SH-SY5Y (cell line): ENCODE results near the gene COL20A1.

Experiments
- GATA2 ChIP-seq: IDR thresholded peaks from 2 replicates; pipeline ENCODE4 v1.6.1; 2011; ENCODE audit warnings: mild to moderate bottlenecking, low read depth, low read length
- GATA3 ChIP-seq: IDR thresholded peaks from 2 replicates; pipeline ENCODE4 v1.6.1; 2011; ENCODE audit warnings: low read depth, mild to moderate bottlenecking, low read length, moderate library complexity

COL20A1 gene

GRCh38 chr20:63288581-63289251 is 4.3 kb upstream of the COL20A1 start:
- TF ChIP-seq GATA3 = no peak
- no peak for TF ChIP-seq GATA2

DNA sequence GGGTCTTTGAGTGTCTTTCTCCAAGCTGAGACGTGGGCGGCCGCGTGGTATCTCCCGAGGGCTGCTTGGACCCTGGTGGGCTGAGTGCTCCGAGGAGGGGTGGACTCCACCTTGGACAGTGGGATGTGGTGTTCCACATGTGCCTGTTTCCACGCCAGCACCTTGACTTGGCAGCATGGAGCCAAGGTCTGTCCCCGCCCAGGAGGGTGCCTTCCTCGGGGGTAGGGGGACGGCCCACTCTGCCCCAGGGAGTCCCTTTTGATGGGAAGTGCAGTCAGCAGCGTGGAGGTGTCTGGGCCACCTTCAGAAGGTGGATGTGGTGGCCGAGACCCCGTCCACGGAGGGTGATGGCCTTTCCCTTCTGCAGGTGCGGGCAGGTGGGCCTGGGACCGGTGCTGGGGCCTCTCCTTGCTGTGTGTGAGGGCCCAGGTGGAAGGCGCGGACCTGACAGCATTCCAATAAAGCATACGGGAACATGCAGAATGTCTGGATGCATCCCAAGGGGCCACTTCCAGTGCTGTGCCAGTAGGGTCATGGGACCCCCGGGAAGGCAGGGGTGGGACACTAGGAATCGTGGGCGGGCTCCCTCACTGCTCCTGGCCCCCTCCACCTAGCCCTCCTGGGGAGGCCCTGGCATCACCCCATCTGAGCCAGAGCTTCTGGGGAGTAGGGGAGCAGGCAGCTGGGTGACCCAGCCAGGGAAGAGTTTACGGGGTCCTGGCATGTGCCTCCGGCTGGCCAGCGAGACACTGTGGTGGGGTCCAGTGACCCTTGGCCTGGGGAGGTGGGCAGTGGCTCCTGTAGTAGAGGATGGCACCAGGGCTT is 3.5 kb upstream of the COL20A1 start:
- TF ChIP-seq GATA2 = no peak
- no peak for TF ChIP-seq GATA3

- TF ChIP-seq GATA3 (no peak), GATA2 (no peak)
These were observed 2.8 kb upstream of the COL20A1 start for GRCh38 chr20:63290136-63290676.

GRCh38 chr20:63290677-63291472 is 2.1 kb upstream of the COL20A1 start:
- TF ChIP-seq GATA2 = no peak
- TF ChIP-seq GATA3 = no peak

DNA sequence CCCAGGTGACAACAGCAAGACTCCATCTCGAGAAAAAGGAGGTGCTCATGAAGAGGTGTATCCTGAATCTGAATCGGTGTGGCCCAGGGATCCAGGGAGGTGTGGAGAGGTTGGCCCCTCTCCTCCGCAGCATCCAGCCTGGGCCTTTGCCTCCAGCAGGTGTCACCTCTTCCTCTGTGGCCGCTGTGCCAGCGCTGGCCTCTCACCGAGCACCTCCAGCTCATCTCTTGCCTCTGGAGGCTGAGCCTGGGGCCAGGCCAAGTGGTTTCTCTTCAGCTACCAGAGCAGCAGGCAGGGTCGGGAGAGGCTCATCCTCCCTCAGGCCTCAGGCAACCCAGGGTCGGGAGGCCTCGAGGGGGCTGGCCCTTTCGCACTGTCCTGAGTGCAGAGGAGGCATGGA is 1.2 kb upstream of the COL20A1 start:
- TF ChIP-seq GATA2 (no peak), GATA3 (no peak)

- no peak for TF ChIP-seq GATA3
- no peak for TF ChIP-seq GATA2
These were observed 689 bp upstream of the COL20A1 start for GRCh38 chr20:63292292-63292701.

GRCh38 chr20:63293456-63293855 is 470 bp downstream of the COL20A1 start:
- TF ChIP-seq GATA3 = no peak
- TF ChIP-seq GATA2 = no peak

- TF ChIP-seq GATA2 = no peak
- TF ChIP-seq GATA3 = no peak
These were observed 1.0 kb downstream of the COL20A1 start for GRCh38 chr20:63293871-63294535.

DNA sequence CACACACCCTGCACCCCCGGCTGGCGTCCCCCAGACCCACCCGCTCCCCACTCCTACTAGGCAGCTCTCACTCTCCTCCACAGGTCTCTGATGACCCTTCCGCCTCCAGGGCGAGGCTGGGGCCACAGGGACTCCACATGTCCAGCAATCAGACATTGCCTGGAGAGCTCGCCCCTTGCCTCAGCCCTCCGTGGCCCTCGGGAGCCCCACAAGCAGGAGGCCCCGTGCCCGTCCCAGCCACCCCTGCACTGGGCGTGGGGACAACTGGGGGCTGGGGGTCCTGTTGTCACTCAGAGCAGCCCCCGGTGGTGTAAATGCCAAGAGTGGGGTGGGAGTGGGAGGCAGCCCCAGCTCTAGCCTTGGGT is 1.5 kb downstream of the COL20A1 start:
- no peak for TF ChIP-seq GATA3
- TF ChIP-seq GATA2 = no peak

- TF ChIP-seq GATA2 (no peak), GATA3 (no peak)
These were observed 2.0 kb downstream of the COL20A1 start for GRCh38 chr20:63295018-63295417.

DNA sequence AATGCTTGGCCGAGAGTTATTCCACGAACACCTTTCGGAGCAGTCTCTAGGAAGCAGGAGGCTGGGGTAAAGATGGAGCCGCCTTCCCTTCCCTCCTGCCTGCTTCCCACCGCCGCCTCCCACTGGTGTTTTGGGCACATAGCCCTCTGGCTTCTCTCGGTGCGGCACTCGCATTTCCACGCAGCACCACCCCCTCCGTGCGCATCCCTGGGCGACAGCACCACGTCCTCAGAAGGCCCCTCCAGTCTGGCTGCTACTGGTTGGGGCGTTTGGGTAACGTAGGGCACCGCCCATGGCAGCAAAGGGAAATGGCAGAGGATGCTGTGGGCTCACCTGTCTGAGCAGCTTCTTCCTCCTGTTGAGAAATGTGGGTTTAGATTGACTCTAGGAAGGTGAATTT is 2.4 kb downstream of the COL20A1 start:
- TF ChIP-seq GATA2 = no peak
- no peak for TF ChIP-seq GATA3

DNA sequence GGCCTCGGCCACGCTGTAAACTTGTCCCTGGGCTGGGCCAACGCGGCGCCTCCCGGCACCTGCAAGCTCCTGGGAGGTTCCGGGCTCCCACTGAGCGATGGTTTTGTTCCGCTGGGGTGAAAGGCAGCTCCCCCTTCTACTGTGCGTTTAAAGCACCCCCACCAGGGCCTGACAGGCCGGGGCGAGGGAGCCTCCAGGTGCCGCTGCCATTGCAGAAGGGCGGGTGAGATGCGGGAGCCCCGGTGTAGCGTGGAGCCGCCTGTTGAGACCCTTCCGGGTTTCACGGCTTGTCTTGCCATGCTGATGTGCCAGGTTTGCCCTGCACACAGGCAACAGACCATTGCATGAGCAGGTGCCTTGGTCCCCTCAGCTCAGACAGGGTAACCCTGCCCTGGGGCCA is 2.9 kb downstream of the COL20A1 start:
- TF ChIP-seq GATA3 (no peak), GATA2 (no peak)

DNA sequence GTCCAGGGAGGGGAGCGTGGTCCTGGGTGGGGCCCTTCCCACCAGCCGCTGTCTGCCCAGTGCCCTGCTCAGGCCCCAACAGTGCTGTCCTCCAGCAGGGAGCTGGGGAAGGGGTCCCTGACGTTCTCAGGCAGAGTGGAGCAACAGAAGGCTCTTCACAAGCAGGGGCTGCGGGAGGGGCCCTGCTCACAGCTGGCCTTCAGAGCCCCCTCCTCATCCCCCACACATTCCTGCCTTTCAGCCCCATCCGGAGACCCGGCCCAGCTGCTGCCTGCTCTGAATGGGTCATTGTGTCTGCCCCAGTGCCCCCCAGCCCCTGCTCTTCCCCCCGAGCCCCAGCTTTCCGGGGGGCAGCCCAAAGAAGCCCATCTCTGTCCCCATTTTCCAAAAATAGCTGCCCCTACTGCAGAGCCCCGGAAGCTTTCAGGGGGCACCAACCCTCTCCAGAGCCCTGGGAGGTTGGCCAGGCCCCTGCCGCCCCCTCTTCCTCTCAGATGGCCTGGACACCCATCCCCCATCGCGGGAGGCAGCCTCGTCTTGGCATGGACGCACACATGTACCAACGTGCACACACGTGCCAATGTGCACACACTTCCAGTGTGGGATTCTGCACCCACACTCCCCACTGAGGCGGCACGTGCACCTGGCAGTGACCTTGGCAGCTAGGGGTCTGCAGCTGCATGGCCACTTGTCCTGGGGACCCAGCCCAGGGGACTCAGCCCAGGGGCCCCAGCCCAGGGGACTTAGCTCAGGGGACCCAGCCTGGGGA is 3.7 kb downstream of the COL20A1 start:
- TF ChIP-seq GATA3 = no peak
- TF ChIP-seq GATA2 = no peak
